ENCODE measurements around the gene TMEM243.
A peak's percentile ranks its signal among the peaks of the same experiment; 100 is the strongest.

Gene TMEM243

GRCh38 chr7:87231258-87231657 is 11.7 kb upstream of the TMEM243 start:
- no peak for TF ChIP-seq CTCF (IDR thresholded peaks at IDR 0.05)
- no peak for TF ChIP-seq ZFX (IDR thresholded peaks at IDR 0.05; ENCODE audit: borderline replicate concordance)
- H3K27ac ChIP-seq = no peak overlapping the region

GRCh38 chr7:87226495-87226894 is 7.0 kb upstream of the TMEM243 start:
- no peak for TF ChIP-seq CTCF (IDR thresholded peaks at IDR 0.05)
- TF ChIP-seq ZFX (IDR thresholded peaks at IDR 0.05; ENCODE audit: borderline replicate concordance) = no peak
- H3K27ac ChIP-seq = no peak overlapping the region

GRCh38 chr7:87225696-87226095 is 6.2 kb upstream of the TMEM243 start:
- TF ChIP-seq CTCF (IDR thresholded peaks at IDR 0.05) (no peak), ZFX (IDR thresholded peaks at IDR 0.05; ENCODE audit: borderline replicate concordance) (no peak)
- no peak overlapping the region for H3K27ac ChIP-seq

- TF ChIP-seq CTCF (IDR thresholded peaks at IDR 0.05) (no peak), ZFX (IDR thresholded peaks at IDR 0.05; ENCODE audit: borderline replicate concordance) (no peak)
- H3K27ac ChIP-seq = no peak overlapping the region
These were observed 4.1 kb upstream of the TMEM243 start for GRCh38 chr7:87223666-87224065.

GRCh38 chr7:87220734-87221215 is 1.2 kb upstream of the TMEM243 start:
- peak overlapping the region; percentile 46; the same call in 1 of the 2 replicates for H3K27ac ChIP-seq
- TF ChIP-seq ZFX (IDR thresholded peaks at IDR 0.05; ENCODE audit: borderline replicate concordance) (no peak), CTCF (IDR thresholded peaks at IDR 0.05) (no peak)

GRCh38 chr7:87220026-87220733 is 648 bp upstream of the TMEM243 start:
- peak; percentile 41 for TF ChIP-seq CTCF (IDR thresholded peaks at IDR 0.05)
- TF ChIP-seq ZFX (IDR thresholded peaks at IDR 0.05; ENCODE audit: borderline replicate concordance) = no peak

GRCh38 chr7:87218796-87219544 is 562 bp downstream of the TMEM243 start:
- TF ChIP-seq ZFX (IDR thresholded peaks at IDR 0.05; ENCODE audit: borderline replicate concordance) (no peak), CTCF (IDR thresholded peaks at IDR 0.05) (no peak)
- no peak overlapping the region for H3K27ac ChIP-seq

More at GRCh38 chr7:87220026-87220733, 648 bp upstream of the TMEM243 start:
- H3K27ac ChIP-seq = peak overlapping the region; percentile 46
